HepG2 (cell line): ENCODE data around the gene MMP17. TPM values are rescaled to one million over a fixed set of nuclear protein-coding genes. Genes with fewer than 3 reads are reported as not detected.

Experiments used
- FOXA1 ChIP-seq, 2 experiments: fragments of 450-650 bp in 1 of 2; sonication (generic) in 1 of 2; formaldehyde crosslinking in 1 of 2; IDR thresholded peaks; 2 replicates each; pipeline versions ENCODE4 v1.4.0 to v1.6.1; 2016 to 2020; ENCODE audit warnings: missing genetic modification reagents in 1 of 2
- FOXA3 ChIP-seq: IDR thresholded peaks from 2 replicates; pipeline ENCODE4 v1.6.1; 2016; ENCODE audit warnings: missing genetic modification reagents, missing compliant biosample characterization
- GABPB1 ChIP-seq: IDR thresholded peaks from 2 replicates; pipeline ENCODE4 v1.6.1; 2016; ENCODE audit warnings: mild to moderate bottlenecking, missing genetic modification reagents, moderate library complexity, missing compliant biosample characterization
- GTF3A ChIP-seq: sonication (generic); formaldehyde crosslinking; conservative IDR thresholded peaks from 2 replicates; pipeline ENCODE4 v1.4.0; 2020; ENCODE audit warnings: mild to moderate bottlenecking, missing genetic modification reagents
- MXD1 ChIP-seq: sonication (generic); formaldehyde crosslinking; IDR thresholded peaks from 2 replicates; pipeline ENCODE4 v1.4.0; 2020; ENCODE audit warnings: mild to moderate bottlenecking, missing genetic modification reagents
- SMAD9 ChIP-seq: sonication (generic); formaldehyde crosslinking; IDR thresholded peaks from 2 replicates; pipeline ENCODE4 v1.5.1; 2020; ENCODE audit warnings: mild to moderate bottlenecking, missing genetic modification reagents
- SP4 ChIP-seq: sonication (generic); formaldehyde crosslinking; IDR thresholded peaks from 2 replicates; pipeline ENCODE4 v1.8.1; 2023; ENCODE audit warnings: mild to moderate bottlenecking, missing genetic modification reagents
- ZNF281 ChIP-seq: sonication (generic); formaldehyde crosslinking; IDR thresholded peaks from 2 replicates; pipeline ENCODE4 v1.4.0; 2020; ENCODE audit warnings: missing genetic modification reagents, borderline replicate concordance
- ZNF354B ChIP-seq: sonication (generic); formaldehyde crosslinking; IDR thresholded peaks from 2 replicates; pipeline ENCODE4 v1.8.0; 2022; ENCODE audit warnings: mild to moderate bottlenecking, missing genetic modification reagents
- ZNF580 ChIP-seq: IDR thresholded peaks from 2 replicates; pipeline ENCODE4 v1.6.1; 2016; ENCODE audit warnings: low read depth, borderline replicate concordance
- polyA plus RNA-seq, 8 experiments: library from polyadenylated mRNA; depleted of rRNA in 3 of 8; stranded (reverse) in 7 of 8; unstranded in 1 of 8; fragments of >200 nt; fragmentation: Illumina TruSeq in 4 of 8; extraction: Trizol in 4 of 8; gene quantifications; 2 replicates each; pipeline versions ENCODE4 v1.2.1 to v1.2.3, GENCODE V29; 2011 to 2016; ENCODE audit warnings: low read depth in 4 of 8, missing spikeins in 1 of 8, mixed read lengths in 1 of 8; ENCODE audit not compliant: insufficient read depth in 1 of 8
- total RNA-seq, 5 experiments: library from RNA; depleted of rRNA; stranded (reverse); fragments of >200 nt; fragmentation: Illumina TruSeq; extraction: Trizol; gene quantifications; 2 replicates each; pipeline ENCODE4 v1.2.3, GENCODE V29; 2016; ENCODE audit warnings: low read depth in 1 of 5

MMP17 gene
- total and polyA plus RNA-seq, 2 of the 13 experiments (the other 11 are each of a cell fraction or from before 2014, with no cell fraction given): 0.55 to 0.80 TPM

GRCh38 chr12:131850856-131851559 lies 22.8 kb downstream of the MMP17 start (continued):
- TF ChIP-seq MXD1 (CRISPR knock-in tag) (no peak), ZNF281 (peak; percentile 73; the same call in 1 of the 2 replicates), GTF3A (CRISPR knock-in tag) (no peak), GABPB1 (CRISPR knock-in tag) (peak; percentile 65; the same call in 1 of the 2 replicates), SMAD9 (CRISPR knock-in tag) (no peak), SP4 (peak; percentile 44; the same call in 1 of the 2 replicates), FOXA1 (IDR thresholded peaks at IDR 0.05) (no peak), FOXA1 (CRISPR knock-in tag; IDR thresholded peaks at IDR 0.05) (peak; percentile 31; the same call in 1 of the 2 replicates), ZNF354B (no peak), ZNF580 (CRISPR knock-in tag) (0 out of 2 replicates have a peak, but pooled peaks have one; percentile 28), FOXA3 (CRISPR knock-in tag) (0 out of 2 replicates have a peak, but pooled peaks have one; percentile 26)
